Measurements from ENCODE around the gene CA11. TPM values are rescaled to one million over a fixed set of nuclear protein-coding genes. Genes with fewer than 3 reads are reported as not detected.

CA11 gene
- total and polyA plus RNA-seq, 9 of the 15 experiments (the other 6 are each of a cell fraction or from before 2014, with no cell fraction given): 2.9 to 19.9 (median 8.3) TPM

DNA sequence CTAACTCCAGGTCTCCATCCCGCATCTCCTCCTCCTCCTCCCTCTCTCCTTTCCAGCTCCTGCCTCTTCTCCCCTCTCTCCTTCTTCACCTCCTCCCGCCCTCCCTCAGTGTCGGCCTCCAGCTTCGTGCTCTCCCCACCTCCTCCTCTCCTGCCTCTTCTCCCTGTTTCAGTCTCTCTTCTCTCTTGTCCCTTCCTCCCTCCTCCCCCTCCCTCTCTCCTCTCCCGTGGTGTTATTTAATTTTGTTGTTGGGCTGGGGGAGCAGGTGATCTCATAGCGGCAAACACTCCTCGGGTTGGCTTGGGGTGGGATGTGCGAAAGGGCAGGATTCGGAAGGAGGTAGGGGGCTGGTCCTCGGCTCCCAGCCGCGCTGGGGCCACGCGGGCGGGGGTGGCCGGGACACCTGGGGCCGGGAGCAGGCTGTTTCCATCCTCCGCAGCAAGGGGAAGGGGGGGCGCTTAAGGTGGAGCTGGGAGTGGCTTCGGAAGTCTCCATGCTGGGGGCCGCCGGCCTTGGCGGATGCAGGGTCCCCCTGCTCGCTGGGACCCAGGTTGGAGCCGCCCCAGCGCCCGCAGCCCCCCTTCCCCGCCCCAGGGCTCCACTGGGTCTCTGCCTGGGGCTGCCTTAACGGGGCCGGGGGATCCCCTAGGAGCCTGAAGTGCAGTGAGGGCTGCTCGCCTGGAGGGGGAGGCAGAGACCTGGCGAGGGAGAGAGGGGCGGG lies at the start of gene CA11 (continued):
- peak; percentile 8 for TF ChIP-seq PHF20 (IDR thresholded peaks at IDR 0.05; ENCODE audit: partially characterized antibody)
- no peak for TF ChIP-seq TSC22D4 (tag; IDR thresholded peaks at IDR 0.05)
- peak; percentile 19; the same call in 1 of the 2 replicates for TF ChIP-seq PKNOX1 (IDR thresholded peaks at IDR 0.05)
- TF ChIP-seq NCOR1 (IDR thresholded peaks at IDR 0.05): peak; percentile 67
- TF ChIP-seq SMC3 (conservative IDR thresholded peaks at IDR 0.05; ENCODE audit: insufficient read depth, low read depth, low read length): peak; percentile 78
- peak; percentile 64 for TF ChIP-seq SUPT5H (IDR thresholded peaks at IDR 0.05)
- TF ChIP-seq, protein P1, sequence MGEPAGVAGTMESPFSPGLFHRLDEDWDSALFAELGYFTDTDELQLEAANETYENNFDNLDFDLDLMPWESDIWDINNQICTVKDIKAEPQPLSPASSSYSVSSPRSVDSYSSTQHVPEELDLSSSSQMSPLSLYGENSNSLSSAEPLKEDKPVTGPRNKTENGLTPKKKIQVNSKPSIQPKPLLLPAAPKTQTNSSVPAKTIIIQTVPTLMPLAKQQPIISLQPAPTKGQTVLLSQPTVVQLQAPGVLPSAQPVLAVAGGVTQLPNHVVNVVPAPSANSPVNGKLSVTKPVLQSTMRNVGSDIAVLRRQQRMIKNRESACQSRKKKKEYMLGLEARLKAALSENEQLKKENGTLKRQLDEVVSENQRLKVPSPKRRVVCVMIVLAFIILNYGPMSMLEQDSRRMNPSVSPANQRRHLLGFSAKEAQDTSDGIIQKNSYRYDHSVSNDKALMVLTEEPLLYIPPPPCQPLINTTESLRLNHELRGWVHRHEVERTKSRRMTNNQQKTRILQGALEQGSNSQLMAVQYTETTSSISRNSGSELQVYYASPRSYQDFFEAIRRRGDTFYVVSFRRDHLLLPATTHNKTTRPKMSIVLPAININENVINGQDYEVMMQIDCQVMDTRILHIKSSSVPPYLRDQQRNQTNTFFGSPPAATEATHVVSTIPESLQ (CRISPR knock-in tag; IDR thresholded peaks at IDR 0.05): no peak
- peak in 1 of 2 experiments; percentile 50; a peak in 1 of 4 replicates for TF ChIP-seq SRF (CRISPR knock-in tag; IDR thresholded peaks at IDR 0.05)
- TF ChIP-seq HDAC2 (IDR thresholded peaks at IDR 0.05): peak; percentile 70
- TF ChIP-seq MCM5 (IDR thresholded peaks at IDR 0.05; ENCODE audit: low read depth): peak; percentile 97; the same call in 1 of the 2 replicates
- TF ChIP-seq RB1 (IDR thresholded peaks at IDR 0.05; ENCODE audit: low read depth): peak; percentile 82; the same call in 1 of the 2 replicates
- TF ChIP-seq THRAP3 (IDR thresholded peaks at IDR 0.05; ENCODE audit: borderline replicate concordance): 0 out of 2 replicates have a peak, but pooled peaks have one; percentile 32
- TF ChIP-seq MLLT1 (IDR thresholded peaks at IDR 0.05): peak; percentile 81 to 88
- no peak for TF ChIP-seq NFXL1 (CRISPR knock-in tag; IDR thresholded peaks at IDR 0.05)
- TF ChIP-seq, protein P2, sequence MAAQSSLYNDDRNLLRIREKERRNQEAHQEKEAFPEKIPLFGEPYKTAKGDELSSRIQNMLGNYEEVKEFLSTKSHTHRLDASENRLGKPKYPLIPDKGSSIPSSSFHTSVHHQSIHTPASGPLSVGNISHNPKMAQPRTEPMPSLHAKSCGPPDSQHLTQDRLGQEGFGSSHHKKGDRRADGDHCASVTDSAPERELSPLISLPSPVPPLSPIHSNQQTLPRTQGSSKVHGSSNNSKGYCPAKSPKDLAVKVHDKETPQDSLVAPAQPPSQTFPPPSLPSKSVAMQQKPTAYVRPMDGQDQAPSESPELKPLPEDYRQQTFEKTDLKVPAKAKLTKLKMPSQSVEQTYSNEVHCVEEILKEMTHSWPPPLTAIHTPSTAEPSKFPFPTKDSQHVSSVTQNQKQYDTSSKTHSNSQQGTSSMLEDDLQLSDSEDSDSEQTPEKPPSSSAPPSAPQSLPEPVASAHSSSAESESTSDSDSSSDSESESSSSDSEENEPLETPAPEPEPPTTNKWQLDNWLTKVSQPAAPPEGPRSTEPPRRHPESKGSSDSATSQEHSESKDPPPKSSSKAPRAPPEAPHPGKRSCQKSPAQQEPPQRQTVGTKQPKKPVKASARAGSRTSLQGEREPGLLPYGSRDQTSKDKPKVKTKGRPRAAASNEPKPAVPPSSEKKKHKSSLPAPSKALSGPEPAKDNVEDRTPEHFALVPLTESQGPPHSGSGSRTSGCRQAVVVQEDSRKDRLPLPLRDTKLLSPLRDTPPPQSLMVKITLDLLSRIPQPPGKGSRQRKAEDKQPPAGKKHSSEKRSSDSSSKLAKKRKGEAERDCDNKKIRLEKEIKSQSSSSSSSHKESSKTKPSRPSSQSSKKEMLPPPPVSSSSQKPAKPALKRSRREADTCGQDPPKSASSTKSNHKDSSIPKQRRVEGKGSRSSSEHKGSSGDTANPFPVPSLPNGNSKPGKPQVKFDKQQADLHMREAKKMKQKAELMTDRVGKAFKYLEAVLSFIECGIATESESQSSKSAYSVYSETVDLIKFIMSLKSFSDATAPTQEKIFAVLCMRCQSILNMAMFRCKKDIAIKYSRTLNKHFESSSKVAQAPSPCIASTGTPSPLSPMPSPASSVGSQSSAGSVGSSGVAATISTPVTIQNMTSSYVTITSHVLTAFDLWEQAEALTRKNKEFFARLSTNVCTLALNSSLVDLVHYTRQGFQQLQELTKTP (IDR thresholded peaks at IDR 0.05; ENCODE audit: low read depth in 1 of 2, partially characterized antibody in 2 of 2): peak; percentile 72 to 85
- peak in 1 of 2 experiments; percentile 86; a peak in 1 of 4 replicates for TF ChIP-seq MCM7 (IDR thresholded peaks at IDR 0.05)
- peak; percentile 36 to 77; a peak in 1 of 4 replicates for TF ChIP-seq UBTF (IDR thresholded peaks at IDR 0.05; ENCODE audit: borderline replicate concordance in 1 of 2, low read depth in 2 of 2, low read length in 2 of 2)

Measured in K562 (cell line).